GM13976 (cell line): ENCODE data around the gene PCBP3.

Source experiments
- DNase-seq: peaks from one replicate; pipeline ENCODE4 v3.0.0; 2012; ENCODE audit warnings: low spot score
- in situ Hi-C: fragments of 300-500 bp; cut with MboI; formaldehyde crosslinking; loops from one replicate; pipeline ENCODE4 v1.12.0; 2022; ENCODE audit warnings: low sequenced_read_pairs, mixed read lengths, inconsistent platforms; ENCODE audit not compliant: unreplicated experiment
- TF ChIP-seq, protein P1 (sequence below): IDR thresholded peaks from 2 replicates; pipeline ENCODE4 v1.5.1; 2012; ENCODE audit warnings: borderline replicate concordance, mild to moderate bottlenecking; ENCODE audit not compliant: insufficient read depth; ENCODE audit errors: extremely low read depth, missing control alignments, control extremely low read depth

The PCBP3 gene

DNA sequence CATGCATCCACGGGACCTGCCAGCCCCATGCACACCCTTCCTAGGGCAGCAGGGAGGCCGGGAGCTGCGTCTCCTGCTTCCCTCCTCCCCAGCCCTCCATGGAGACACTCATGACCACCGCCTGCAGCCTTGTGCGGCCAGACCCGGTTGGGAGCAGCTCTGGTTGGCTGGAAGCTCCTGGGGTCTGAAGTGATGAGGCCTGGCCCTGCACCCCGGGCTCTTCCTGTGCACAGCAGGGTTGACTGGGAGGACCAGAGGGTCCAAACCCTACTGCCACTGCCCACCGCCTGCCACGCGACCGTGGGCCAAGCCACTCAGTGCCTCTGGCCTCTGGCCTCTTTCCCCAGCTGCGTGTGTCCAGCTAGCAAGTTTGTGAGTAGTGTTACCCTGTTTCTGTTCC lies 226.9 kb downstream of the PCBP3 start:
- DNase-seq: no peak
- in situ Hi-C loops: no loop called here
- TF ChIP-seq, protein P1, sequence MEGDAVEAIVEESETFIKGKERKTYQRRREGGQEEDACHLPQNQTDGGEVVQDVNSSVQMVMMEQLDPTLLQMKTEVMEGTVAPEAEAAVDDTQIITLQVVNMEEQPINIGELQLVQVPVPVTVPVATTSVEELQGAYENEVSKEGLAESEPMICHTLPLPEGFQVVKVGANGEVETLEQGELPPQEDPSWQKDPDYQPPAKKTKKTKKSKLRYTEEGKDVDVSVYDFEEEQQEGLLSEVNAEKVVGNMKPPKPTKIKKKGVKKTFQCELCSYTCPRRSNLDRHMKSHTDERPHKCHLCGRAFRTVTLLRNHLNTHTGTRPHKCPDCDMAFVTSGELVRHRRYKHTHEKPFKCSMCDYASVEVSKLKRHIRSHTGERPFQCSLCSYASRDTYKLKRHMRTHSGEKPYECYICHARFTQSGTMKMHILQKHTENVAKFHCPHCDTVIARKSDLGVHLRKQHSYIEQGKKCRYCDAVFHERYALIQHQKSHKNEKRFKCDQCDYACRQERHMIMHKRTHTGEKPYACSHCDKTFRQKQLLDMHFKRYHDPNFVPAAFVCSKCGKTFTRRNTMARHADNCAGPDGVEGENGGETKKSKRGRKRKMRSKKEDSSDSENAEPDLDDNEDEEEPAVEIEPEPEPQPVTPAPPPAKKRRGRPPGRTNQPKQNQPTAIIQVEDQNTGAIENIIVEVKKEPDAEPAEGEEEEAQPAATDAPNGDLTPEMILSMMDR: no peak

DNA sequence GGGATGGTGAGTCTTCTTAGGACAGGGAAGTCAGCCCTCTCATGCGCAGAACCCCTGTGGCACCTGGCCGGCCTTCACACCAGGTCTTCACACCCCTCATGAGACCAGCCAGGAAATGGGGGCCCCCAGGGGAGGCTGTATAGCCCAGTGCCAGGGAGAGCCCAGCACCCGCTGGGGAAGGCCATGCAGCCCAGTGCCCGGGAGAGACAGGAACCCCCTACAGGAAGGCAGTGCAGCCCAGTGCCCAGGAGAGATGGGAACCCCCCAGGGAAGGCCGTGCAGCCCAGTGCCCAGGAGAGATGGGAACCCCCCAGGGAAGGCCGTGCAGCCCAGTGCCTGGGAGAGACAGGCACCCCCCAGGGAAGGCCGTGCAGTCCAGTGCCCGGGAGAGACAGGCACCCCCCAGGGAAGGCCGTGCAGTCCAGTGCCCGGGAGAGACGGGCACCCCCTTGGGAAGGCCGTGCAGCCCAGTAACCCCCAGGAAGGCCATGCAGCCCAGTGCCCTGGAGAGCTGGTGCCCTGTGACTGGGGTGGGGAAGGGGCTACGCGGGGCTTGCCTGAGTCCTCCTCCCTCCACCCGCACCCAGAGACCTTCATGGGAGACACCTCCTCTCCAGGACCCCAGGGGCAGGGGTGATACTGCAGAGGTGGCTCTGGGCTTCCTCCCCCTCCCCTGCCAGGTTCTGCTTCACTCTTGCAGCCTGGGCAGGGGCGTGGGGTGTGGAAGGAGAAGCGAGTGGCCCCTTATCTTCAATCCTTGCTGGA lies 227.5 kb downstream of the PCBP3 start:
- DNase-seq: no peak
- in situ Hi-C loops: no loop called here
- TF ChIP-seq, protein P1: no peak

DNA sequence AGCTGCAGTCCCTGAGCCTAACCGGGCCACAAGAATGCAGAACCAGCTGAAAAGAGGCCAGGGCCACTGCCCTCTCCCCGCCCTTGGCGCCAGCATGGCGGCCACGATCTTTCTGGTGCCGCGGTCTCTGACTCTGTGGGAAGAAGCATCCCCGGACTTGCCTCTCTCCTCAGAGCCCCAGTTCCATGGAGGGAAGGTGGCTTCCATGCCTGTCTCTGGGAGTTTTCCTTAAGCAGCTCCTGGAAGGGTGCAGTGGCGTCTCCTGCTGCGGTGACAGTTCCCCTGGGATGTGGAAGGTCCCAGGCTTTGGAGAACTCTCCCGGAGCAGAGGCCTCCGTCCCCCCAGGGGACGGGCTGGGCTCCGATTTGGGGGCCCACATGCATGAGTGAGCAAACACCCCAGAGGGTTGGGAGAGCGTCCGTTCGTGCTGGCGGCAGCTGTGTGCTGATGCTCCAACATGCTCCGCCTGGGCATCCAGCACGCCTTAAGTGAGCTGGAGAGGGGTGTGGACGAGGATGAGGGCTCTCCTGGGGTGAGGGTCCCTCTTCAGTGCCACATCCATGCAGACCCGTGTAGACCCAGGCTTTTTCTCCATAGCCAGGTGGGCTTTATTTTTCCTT lies 228.2 kb downstream of the PCBP3 start:
- TF ChIP-seq, protein P1: no peak
- in situ Hi-C loops: no loop called here
- no peak for DNase-seq

DNA sequence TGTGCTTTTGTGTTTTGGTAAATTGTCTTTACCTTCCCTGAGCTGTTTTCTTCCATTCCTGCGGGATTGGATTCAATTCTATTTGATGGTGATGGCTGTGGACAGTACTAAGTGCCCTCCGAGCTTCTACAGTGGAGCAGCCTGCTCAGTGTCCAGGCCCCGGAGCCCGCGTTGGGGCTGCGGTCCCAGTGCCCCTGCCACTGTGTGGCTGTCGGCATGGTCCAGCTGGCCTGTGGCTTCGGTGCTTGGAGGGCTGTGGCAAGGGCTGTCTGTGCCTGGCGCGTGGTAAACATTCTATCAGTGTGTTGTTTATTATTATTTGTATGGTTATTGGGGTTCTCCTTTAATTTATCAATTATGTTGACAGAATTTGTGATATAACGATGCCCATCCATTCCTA lies 228.9 kb downstream of the PCBP3 start:
- TF ChIP-seq, protein P1: no peak
- in situ Hi-C loops: no loop called here
- DNase-seq: no peak

DNA sequence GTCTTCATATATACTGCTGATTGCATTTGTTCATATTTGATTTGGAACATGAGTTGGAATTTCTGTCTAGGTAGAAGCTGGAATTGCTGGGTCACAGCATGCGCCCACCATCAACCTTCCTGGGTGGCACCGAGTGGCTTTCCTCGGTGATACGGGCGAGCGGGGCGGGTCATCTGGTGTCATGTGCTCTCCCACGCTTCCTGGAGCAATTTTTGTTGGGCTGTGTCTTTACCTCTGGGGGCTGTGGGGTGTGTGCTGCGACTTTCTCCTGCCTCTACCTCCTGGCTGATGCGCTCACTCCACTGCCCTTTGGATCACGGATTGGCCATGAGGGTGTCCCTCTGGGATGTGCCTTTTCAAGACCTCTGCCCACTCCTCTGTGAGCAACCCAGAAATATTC lies 229.4 kb downstream of the PCBP3 start:
- in situ Hi-C loops: no loop called here
- TF ChIP-seq, protein P1: no peak
- DNase-seq: no peak

DNA sequence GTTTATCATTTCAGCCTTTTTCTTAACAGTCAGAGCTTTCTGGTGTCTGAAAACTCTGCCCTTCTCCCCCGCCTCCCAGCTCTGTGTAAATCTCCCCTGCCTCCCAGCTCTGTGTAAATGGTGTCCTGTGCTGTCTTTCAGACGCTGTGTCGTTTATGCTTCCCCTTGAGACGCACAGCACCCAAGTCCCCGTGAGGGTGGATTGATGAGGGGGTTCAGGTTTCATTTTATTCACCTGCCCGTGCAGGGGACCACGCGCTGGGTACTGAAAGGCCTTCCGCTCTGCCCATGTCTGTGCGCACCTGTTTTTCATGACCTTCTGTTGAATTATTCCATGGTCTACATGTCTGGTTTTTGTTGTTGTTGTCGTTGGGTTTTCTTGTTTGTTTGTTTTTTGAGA lies 229.9 kb downstream of the PCBP3 start:
- DNase-seq: no peak
- TF ChIP-seq, protein P1: no peak
- in situ Hi-C loops: no loop called here
